NT2/D1 (cell line): ENCODE data around the gene SPPL2B.

Source experiments
- DNase-seq: peaks from one replicate; pipeline ENCODE4 v3.0.0-alpha.2; 2011; ENCODE audit warnings: low read depth, low spot score
- H3K27me3 ChIP-seq: 2 replicates; pipeline ENCODE4 v1.6.0; 2011; ENCODE audit warnings: mild to moderate bottlenecking; ENCODE audit not compliant: insufficient read length, insufficient read depth
- H3K36me3 ChIP-seq: 2 replicates; pipeline ENCODE4 v1.6.1; 2011; ENCODE audit warnings: mild to moderate bottlenecking, low read length, mixed read lengths; ENCODE audit not compliant: insufficient read depth, insufficient read length
- H3K4me1 ChIP-seq: 2 replicates; pipeline ENCODE4 v1.5.1; 2011; ENCODE audit not compliant: insufficient read depth, insufficient read length
- H3K4me3 ChIP-seq: 2 replicates; pipeline ENCODE4 v1.5.1; 2011; ENCODE audit warnings: low read depth; ENCODE audit not compliant: insufficient read length
- H3K9ac ChIP-seq: 2 replicates; pipeline ENCODE4 v1.6.0; 2011; ENCODE audit warnings: low read depth; ENCODE audit not compliant: insufficient read length
- H3K9me3 ChIP-seq: 2 replicates; pipeline ENCODE4 v1.5.1; 2011; ENCODE audit warnings: mild to moderate bottlenecking, low read length; ENCODE audit not compliant: insufficient read depth
- SUZ12 ChIP-seq: IDR thresholded peaks from 2 replicates; pipeline ENCODE4 v1.6.1; 2011; ENCODE audit not compliant: insufficient read length, insufficient read depth; ENCODE audit errors: extremely low read depth
- YY1 ChIP-seq: IDR thresholded peaks from 2 replicates; pipeline ENCODE4 v1.6.1; 2011; ENCODE audit not compliant: insufficient read length, insufficient read depth
- ZNF274 ChIP-seq: IDR thresholded peaks from 2 replicates; pipeline ENCODE4 v1.6.1; 2011; ENCODE audit warnings: mild to moderate bottlenecking, low read depth, low read length

Gene SPPL2B

GRCh38 chr19:2398735-2399305 lies 70.3 kb downstream of the SPPL2B start:
- Histone ChIP-seq H3K9ac (no peak overlapping the region), H3K4me3 (no peak overlapping the region), H3K4me1 (peaks cover 7% of the 10 kb centered on the region), H3K9me3 (no peaks in the 10 kb centered on the region), H3K27me3 (no peaks in the 10 kb centered on the region), H3K36me3 (no peaks in the 10 kb centered on the region)
- no peak for DNase-seq
- TF ChIP-seq SUZ12 = no peak
- TF ChIP-seq ZNF274 = no peak
- no peak for TF ChIP-seq YY1

GRCh38 chr19:2399582-2399981 lies 71.1 kb downstream of the SPPL2B start:
- no peaks in the 10 kb centered on the region for H3K27me3 ChIP-seq
- no peak for DNase-seq
- no peaks in the 10 kb centered on the region for H3K9me3 ChIP-seq
- TF ChIP-seq ZNF274 (no peak), YY1 (no peak), SUZ12 (no peak)
- H3K36me3 ChIP-seq = no peaks in the 10 kb centered on the region
- peaks cover 7% of the 10 kb centered on the region for H3K4me1 ChIP-seq
- H3K4me3 ChIP-seq = no peak overlapping the region
- H3K9ac ChIP-seq = no peak overlapping the region
